BLaER1 (cell line): ENCODE results near the gene RFNG.

ENCODE experiments used
- H3K27ac ChIP-seq: shearing (Covaris generic); formaldehyde crosslinking; 2 replicates; pipeline ENCODE4 v1.8.1; 2022
- H3K27me3 ChIP-seq: shearing (Covaris generic); formaldehyde crosslinking; 2 replicates; pipeline ENCODE4 v1.8.1; 2022
- H3K36me3 ChIP-seq: shearing (Covaris generic); formaldehyde crosslinking; 2 replicates; pipeline ENCODE4 v1.8.1; 2022
- H3K4me1 ChIP-seq: shearing (Covaris generic); formaldehyde crosslinking; 2 replicates; pipeline ENCODE4 v1.8.1; 2022
- H3K4me2 ChIP-seq: shearing (Covaris generic); formaldehyde crosslinking; 2 replicates; pipeline ENCODE4 v1.8.1; 2022
- H3K4me3 ChIP-seq: shearing (Covaris generic); formaldehyde crosslinking; 2 replicates; pipeline ENCODE4 v1.8.1; 2022
- H3K9ac ChIP-seq: shearing (Covaris generic); formaldehyde crosslinking; 2 replicates; pipeline ENCODE4 v1.8.1; 2022
- H3K9me3 ChIP-seq: shearing (Covaris generic); formaldehyde crosslinking; 2 replicates; pipeline ENCODE4 v1.8.1; 2022
- H4K20me1 ChIP-seq: shearing (Covaris generic); formaldehyde crosslinking; 2 replicates; pipeline ENCODE4 v1.8.1; 2022
- Cebpa-rat ChIP-seq: shearing (Covaris generic); IDR thresholded peaks from 2 replicates; pipeline ENCODE4 v1.8.1; 2022

The RFNG gene

GRCh38 chr17:82035488-82035887 is 16.1 kb downstream of the RFNG start:
- no peak for TF ChIP-seq Cebpa-rat

GRCh38 chr17:82034371-82035011 is 17.1 kb downstream of the RFNG start:
- Histone ChIP-seq H3K36me3 (peaks cover 6% of the 10 kb centered on the region; the same call in 1 of the 2 replicates), H3K4me1 (peaks cover 59% of the 10 kb centered on the region), H3K27me3 (peaks cover 17% of the 10 kb centered on the region; the same call in 1 of the 2 replicates), H3K4me3 (no peak overlapping the region), H3K9ac (no peak overlapping the region; the same call in 1 of the 2 replicates), H3K9me3 (no peaks in the 10 kb centered on the region), H3K4me2 (peak overlapping the region; percentile 1; the same call in 1 of the 2 replicates), H3K27ac (no peak overlapping the region), H4K20me1 (peaks cover 46% of the 10 kb centered on the region)
- no peak for TF ChIP-seq Cebpa-rat

More at GRCh38 chr17:82035488-82035887, 16.1 kb downstream of the RFNG start:
- H3K27me3 ChIP-seq, result peaks cover 17% of the 10 kb centered on the region; the same call in 1 of the 2 replicates
- H3K27ac ChIP-seq, result no peak overlapping the region
- no peaks in the 10 kb centered on the region for H3K9me3 ChIP-seq
- H3K4me2 ChIP-seq, result peak overlapping the region; percentile 100
- peaks cover 50% of the 10 kb centered on the region for H3K4me1 ChIP-seq
- H3K4me3 ChIP-seq, result no peak overlapping the region
- peaks cover 38% of the 10 kb centered on the region for H4K20me1 ChIP-seq
- 0 out of 2 replicates have a peak, but pooled peaks cover 5% of the 10 kb centered on the region for H3K36me3 ChIP-seq
- H3K9ac ChIP-seq, result no peak overlapping the region

GRCh38 chr17:82033359-82034085 is 18.1 kb downstream of the RFNG start:
- no peak overlapping the region for H3K4me3 ChIP-seq
- TF ChIP-seq Cebpa-rat, result no peak
- peaks cover 63% of the 10 kb centered on the region for H3K4me1 ChIP-seq
- peaks cover 48% of the 10 kb centered on the region for H4K20me1 ChIP-seq
- H3K27ac ChIP-seq, result no peak overlapping the region
- H3K9ac ChIP-seq, result no peak overlapping the region
- H3K9me3 ChIP-seq, result no peaks in the 10 kb centered on the region
- peak overlapping the region; percentile 99; the same call in 1 of the 2 replicates for H3K4me2 ChIP-seq
- peaks cover 16% of the 10 kb centered on the region; the same call in 1 of the 2 replicates for H3K36me3 ChIP-seq
- peaks cover 17% of the 10 kb centered on the region; the same call in 1 of the 2 replicates for H3K27me3 ChIP-seq

- peaks cover 17% of the 10 kb centered on the region; the same call in 1 of the 2 replicates for H3K27me3 ChIP-seq
- peak overlapping the region; percentile 58 for H3K27ac ChIP-seq
- peak overlapping the region; percentile 74 for H3K4me3 ChIP-seq
- TF ChIP-seq Cebpa-rat, result no peak
- H3K36me3 ChIP-seq, result peaks cover 26% of the 10 kb centered on the region
- peak overlapping the region; percentile 79 for H3K9ac ChIP-seq
- H3K4me2 ChIP-seq, result peak overlapping the region; percentile 99
- H4K20me1 ChIP-seq, result peaks cover 48% of the 10 kb centered on the region
- peaks cover 57% of the 10 kb centered on the region for H3K4me1 ChIP-seq
- H3K9me3 ChIP-seq, result no peaks in the 10 kb centered on the region
These were observed 19.6 kb downstream of the RFNG start for GRCh38 chr17:82031885-82032627.

- Histone ChIP-seq H3K27me3 (peaks cover 17% of the 10 kb centered on the region; the same call in 1 of the 2 replicates), H3K9me3 (no peaks in the 10 kb centered on the region), H3K4me1 (peaks cover 52% of the 10 kb centered on the region), H3K36me3 (peaks cover 32% of the 10 kb centered on the region), H4K20me1 (peaks cover 41% of the 10 kb centered on the region), H3K4me2 (peak within 1 kb of the TSS; percentile 99), H3K4me3 (peak within 1 kb of the TSS; percentile 74), H3K9ac (peak within 1 kb of the TSS; percentile 79), H3K27ac (peak within 1 kb of the TSS; percentile 60)
- TF ChIP-seq Cebpa-rat, result no peak
These were observed 20.2 kb downstream of the RFNG start, which contains the start of gene RAC3 for GRCh38 chr17:82031303-82031884. Gene RAC3, plus strand, starts transcription at chr17:82031678. Its CDS starts 84 bp downstream, at chr17:82031762.

GRCh38 chr17:82030470-82031302 is 20.9 kb downstream of the RFNG start:
- Histone ChIP-seq H3K27ac (peak overlapping the region; percentile 60; the same call in 1 of the 2 replicates), H3K9me3 (no peaks in the 10 kb centered on the region), H3K4me2 (peak overlapping the region; percentile 94), H3K4me3 (peak overlapping the region; percentile 74), H4K20me1 (peaks cover 34% of the 10 kb centered on the region), H3K36me3 (peaks cover 39% of the 10 kb centered on the region), H3K4me1 (peaks cover 45% of the 10 kb centered on the region), H3K9ac (peak overlapping the region; percentile 63), H3K27me3 (peaks cover 17% of the 10 kb centered on the region; the same call in 1 of the 2 replicates)
- TF ChIP-seq Cebpa-rat, result no peak

GRCh38 chr17:82029990-82030469 is 21.6 kb downstream of the RFNG start:
- Histone ChIP-seq H3K27ac (no peak overlapping the region), H3K4me3 (peak overlapping the region; percentile 74), H3K9ac (0 out of 2 replicates have a peak overlapping the region, but pooled peaks have one; percentile 23), H3K4me1 (peaks cover 42% of the 10 kb centered on the region), H3K36me3 (peaks cover 46% of the 10 kb centered on the region), H3K4me2 (peak overlapping the region; percentile 94), H3K27me3 (peaks cover 17% of the 10 kb centered on the region; the same call in 1 of the 2 replicates), H4K20me1 (peaks cover 28% of the 10 kb centered on the region), H3K9me3 (no peaks in the 10 kb centered on the region)
- TF ChIP-seq Cebpa-rat, result no peak

GRCh38 chr17:82029391-82029790 is 22.2 kb downstream of the RFNG start:
- Histone ChIP-seq H3K4me1 (peaks cover 44% of the 10 kb centered on the region), H3K4me3 (no peak overlapping the region), H3K9ac (no peak overlapping the region), H4K20me1 (peaks cover 25% of the 10 kb centered on the region), H3K9me3 (no peaks in the 10 kb centered on the region), H3K36me3 (peaks cover 46% of the 10 kb centered on the region), H3K4me2 (peak overlapping the region; percentile 94), H3K27me3 (peaks cover 17% of the 10 kb centered on the region; the same call in 1 of the 2 replicates), H3K27ac (no peak overlapping the region)
- no peak for TF ChIP-seq Cebpa-rat
